Panc1 (cell line): Measurements from ENCODE around the gene RPL41. TPM values are rescaled to one million over a fixed set of nuclear protein-coding genes. Genes with fewer than 3 reads are reported as not detected.

Experiments used
- ATAC-seq: fragments of 200-7000 bp; cut with Tn5 transposase; 2 replicates; pipeline ENCODE4 v1.9.1; 2020; ENCODE audit warnings: mild to moderate bottlenecking, moderate library complexity
- BruUV-seq: library from RNA; stranded (reverse); fragments of 400-500 nt; replicated peaks from 2 replicates; lab custom pipeline; 2021; lab: Mats Ljungman, UMichigan
- CTCF ChIA-PET: fragments of 300-600 bp; sonication (Branson Sonifier 250); formaldehyde crosslinking; loops from one replicate; lab custom pipeline; 2022; ENCODE audit warnings: antibody characterized with exemption; lab: Charles Lee
- POLR2A ChIA-PET: fragments of 300-600 bp; sonication (Branson Sonifier 250); formaldehyde crosslinking; loops from one replicate; lab custom pipeline; 2022; ENCODE audit warnings: antibody characterized with exemption; lab: Charles Lee
- DNase-seq: peaks from one replicate; pipeline ENCODE4 v3.0.0-alpha.2; 2010; ENCODE audit warnings: low read depth, low spot score
- H3K27ac ChIP-seq: 2 replicates; pipeline ENCODE4 v1.5.1; 2011; ENCODE audit warnings: mild to moderate bottlenecking, low read length, inconsistent platforms
- H3K27me3 ChIP-seq: fragments of 200-500 bp; sonication (Bioruptor generic); 2 replicates; pipeline ENCODE4 v1.6.0; 2014; ENCODE audit warnings: low read length, inconsistent platforms; ENCODE audit not compliant: control insufficient read depth, insufficient read depth
- H3K36me3 ChIP-seq: fragments of 200-500 bp; sonication (Bioruptor generic); 2 replicates; pipeline ENCODE4 v1.5.1; 2014; ENCODE audit warnings: inconsistent platforms, mild to moderate bottlenecking, low read length, moderate library complexity; ENCODE audit not compliant: control insufficient read depth, insufficient read depth
- H3K4me1 ChIP-seq: 2 replicates; pipeline ENCODE4 v1.5.1; 2011; ENCODE audit warnings: inconsistent platforms, mild to moderate bottlenecking, low read length, moderate library complexity; ENCODE audit not compliant: control insufficient read depth, insufficient read depth
- H3K4me3 ChIP-seq, 2 experiments: 2 replicates each; pipeline ENCODE4 v1.5.1; 2011 to 2012; ENCODE audit warnings: low read depth in 2 of 2, low read length in 2 of 2, mild to moderate bottlenecking in 2 of 2, inconsistent platforms in 1 of 2, moderate library complexity in 1 of 2
- H3K9me3 ChIP-seq: fragments of 200-500 bp; sonication (Bioruptor generic); 2 replicates; pipeline ENCODE4 v1.5.1; 2014; ENCODE audit warnings: low read depth, mild to moderate bottlenecking, inconsistent platforms, low read length, moderate library complexity; ENCODE audit not compliant: control insufficient read depth, insufficient read depth
- CTCF ChIP-seq: fragments of 450-650 bp; IDR thresholded peaks from 2 replicates; pipeline ENCODE4 v1.5.1; 2017; ENCODE audit warnings: mild to moderate bottlenecking
- POLR2AphosphoS5 ChIP-seq: IDR thresholded peaks from 2 replicates; pipeline ENCODE4 v1.6.1; 2012; ENCODE audit warnings: mild to moderate bottlenecking, low read depth, low read length, moderate library complexity
- SIN3A ChIP-seq: IDR thresholded peaks from 2 replicates; pipeline ENCODE4 v1.6.1; 2012; ENCODE audit warnings: low read depth, mild to moderate bottlenecking, low read length, moderate library complexity, borderline replicate concordance; ENCODE audit not compliant: insufficient read depth
- TCF7L2 ChIP-seq: IDR thresholded peaks from 2 replicates; pipeline ENCODE4 v1.6.1; 2011; ENCODE audit warnings: mild to moderate bottlenecking, low read depth, low read length, inconsistent platforms
- in situ Hi-C: cut with HindIII; loops from 2 replicates; pipeline ENCODE4 v1.10.0; 2016; ENCODE audit warnings: low sequenced_read_pairs, low pct_unique_long_range_greater_than_20kb
- intact Hi-C: fragments of 100-400 bp; cut with micrococcal nuclease; formaldehyde crosslinking; loops from one replicate; pipeline ENCODE4 v1.10.0; 2022; ENCODE audit not compliant: unreplicated experiment
- total RNA-seq: library from RNA; stranded (reverse); gene quantifications from one replicate; pipeline ENCODE4 v1.2.1, GENCODE V29; 2021; ENCODE audit not compliant: unreplicated experiment

The RPL41 gene
- total RNA-seq, 1 experiment from 2014 or later, result 2,264 TPM

- H3K27me3 ChIP-seq, result no peaks in the 10 kb centered on the region
- TF ChIP-seq CTCF (no peak), SIN3A (0 out of 2 replicates have a peak, but pooled peaks have one; percentile 40), POLR2AphosphoS5 (peak; percentile 72; the same call in 1 of the 2 replicates)
- peaks cover 39% of the 10 kb centered on the region for H3K4me1 ChIP-seq
- in situ Hi-C loops (no loop called here), intact Hi-C loops (loop anchor here (5.0 kb wide), 1 partner anchor 40 kb away; the partner anchor contains the start of genes RPL41 and ZC3H10)
- CTCF ChIA-PET, result no interaction called here
- BruUV-seq, result no TSS peak
- peak; percentile 72 for ATAC-seq
- peak; percentile 43 for DNase-seq
- POLR2A ChIA-PET, result interaction anchor here (0.7 kb wide), 1 partner anchor 39 kb away, joined by 3 read pairs; no protein-coding TSS in a partner anchor
- peak overlapping the region; percentile 74 to 78 for H3K4me3 ChIP-seq
- H3K27ac ChIP-seq, result peak overlapping the region; percentile 92
- H3K9me3 ChIP-seq, result no peaks in the 10 kb centered on the region
- H3K36me3 ChIP-seq, result peaks cover 2% of the 10 kb centered on the region; the same call in 1 of the 2 replicates
Observed at GRCh38 chr12:56157201-56158028, 41.0 kb downstream of the RPL41 start.

- DNase-seq (peak; percentile 86), ATAC-seq (peak; percentile 89)
- in situ Hi-C loops, result no loop called here
- no peaks in the 10 kb centered on the region for H3K27me3 ChIP-seq
- H3K4me1 ChIP-seq, result peaks cover 32% of the 10 kb centered on the region
- no TSS peak for BruUV-seq
- POLR2A ChIA-PET, result interaction anchor here (0.7 kb wide), 1 partner anchor 40 kb away, joined by 3 read pairs; no protein-coding TSS in a partner anchor
- H3K4me3 ChIP-seq, result peak within 1 kb of the TSS; percentile 74 to 78
- TF ChIP-seq POLR2AphosphoS5 (peak; percentile 99), TCF7L2 (no peak), CTCF (no peak), SIN3A (peak; percentile 55; the same call in 1 of the 2 replicates)
- peaks cover 2% of the 10 kb centered on the region; the same call in 1 of the 2 replicates for H3K36me3 ChIP-seq
- CTCF ChIA-PET, result interaction anchor here (1.4 kb wide), 1 partner anchor 32 kb away, joined by 3 read pairs; no protein-coding TSS in a partner anchor
- intact Hi-C loops, result loop anchor here (5.0 kb wide), 1 partner anchor 41 kb away; the partner anchor contains the start of genes RPL41 and ZC3H10
- H3K27ac ChIP-seq, result peak within 1 kb of the TSS; percentile 92
- no peaks in the 10 kb centered on the region for H3K9me3 ChIP-seq
Observed at GRCh38 chr12:56158029-56158925, 41.8 kb downstream of the RPL41 start, which contains the start of gene MYL6. MYL6 (plus strand) TSS chr12:56158359; CDS start chr12:56158402, 43 bp downstream.
